GM19023 (cell line): ENCODE results near the gene IL31RA.

ENCODE experiments used
- ATAC-seq: cut with Tn5 transposase; IDR thresholded peaks from one replicate; pipeline ENCODE4 v1.9.1; 2021; ENCODE audit warnings: mild to moderate bottlenecking, moderate library complexity; ENCODE audit not compliant: unreplicated experiment

The IL31RA gene

GRCh38 chr5:55858104-55858503 is 6.9 kb downstream of the IL31RA start:
- no peak for ATAC-seq

DNA sequence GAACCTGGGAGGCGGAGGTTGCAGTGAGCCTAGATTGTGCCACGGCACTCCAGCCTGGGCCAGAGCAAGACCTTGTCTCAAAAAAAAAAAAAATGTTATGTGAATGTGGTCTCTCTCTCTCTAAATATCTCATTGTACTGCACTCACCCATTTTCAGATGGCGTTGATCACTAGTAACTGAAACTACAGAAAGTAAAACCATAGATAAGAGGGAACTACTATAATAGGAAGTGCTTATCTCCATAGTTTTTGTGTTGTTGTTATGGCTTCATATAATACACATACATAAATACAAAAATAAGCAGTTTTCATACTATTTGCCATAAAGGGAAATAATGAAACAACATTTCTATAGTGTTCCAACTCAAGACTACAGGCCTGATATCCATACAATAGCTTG is 9.1 kb downstream of the IL31RA start:
- no peak for ATAC-seq

DNA sequence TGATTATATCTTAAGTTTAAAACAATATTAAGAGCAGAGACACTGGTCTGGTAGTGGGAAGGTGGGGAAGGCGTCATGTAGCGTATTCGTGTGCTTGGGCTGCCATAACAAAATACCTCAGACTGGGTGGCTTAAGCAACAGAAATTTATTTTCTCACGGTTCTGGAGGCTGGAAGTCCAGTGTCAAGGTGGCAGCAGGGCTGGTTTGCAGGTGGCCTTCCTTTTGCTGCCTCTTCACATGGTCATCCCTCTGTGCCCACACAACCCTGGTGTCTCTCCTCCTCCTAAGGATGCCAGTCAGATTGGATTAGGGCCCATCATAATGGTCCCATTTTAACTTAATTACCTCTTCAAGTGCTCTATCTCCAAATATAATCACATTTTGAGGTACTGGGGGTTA is 9.6 kb downstream of the IL31RA start:
- ATAC-seq = no peak

- no peak for ATAC-seq
These were observed 13.7 kb downstream of the IL31RA start for GRCh38 chr5:55864606-55865541.

DNA sequence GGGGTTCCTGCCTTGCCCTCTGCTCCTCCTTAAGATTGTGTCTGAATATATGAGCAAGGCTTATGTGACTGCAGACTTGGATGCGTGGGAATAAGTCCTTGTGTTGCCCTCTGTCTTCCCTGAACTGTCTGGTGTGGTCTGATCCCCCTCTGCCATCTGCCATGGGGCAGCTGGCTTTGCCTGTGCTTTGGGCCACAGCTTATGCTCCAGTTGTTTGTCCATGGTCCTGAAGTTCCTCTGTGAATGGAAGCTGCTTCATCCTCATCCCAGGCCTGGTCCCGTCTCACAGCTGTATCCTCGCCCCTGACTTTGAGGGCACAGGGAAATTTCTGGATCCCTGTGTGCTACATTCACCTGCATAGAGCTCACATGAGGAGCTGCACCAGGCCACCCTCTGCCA is 14.7 kb downstream of the IL31RA start:
- ATAC-seq = no peak

GRCh38 chr5:55866485-55866884 is 15.3 kb downstream of the IL31RA start:
- ATAC-seq = no peak

- no peak for ATAC-seq
These were observed 15.8 kb downstream of the IL31RA start for GRCh38 chr5:55866934-55867333.

DNA sequence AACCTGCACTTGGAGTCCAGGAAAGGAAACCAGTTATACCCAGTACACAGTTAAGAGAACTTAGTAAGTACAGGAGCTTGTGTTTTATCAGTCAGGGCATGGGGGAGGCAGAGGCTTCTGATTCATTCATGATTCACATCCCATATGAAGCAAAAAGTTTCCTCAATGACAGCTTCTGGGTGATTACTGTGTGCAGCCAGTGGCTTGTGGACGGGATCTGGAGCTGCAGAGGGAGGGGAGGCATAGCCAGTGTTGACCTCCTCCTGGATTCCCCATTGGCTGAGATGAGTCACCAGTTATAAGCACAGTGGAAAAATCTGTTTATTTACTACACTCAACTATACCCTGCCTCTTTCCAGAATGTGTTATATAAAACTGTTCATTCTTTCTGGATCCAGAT is 17.7 kb downstream of the IL31RA start:
- ATAC-seq = no peak

- ATAC-seq = no peak
These were observed 18.7 kb downstream of the IL31RA start for GRCh38 chr5:55869847-55870246.

DNA sequence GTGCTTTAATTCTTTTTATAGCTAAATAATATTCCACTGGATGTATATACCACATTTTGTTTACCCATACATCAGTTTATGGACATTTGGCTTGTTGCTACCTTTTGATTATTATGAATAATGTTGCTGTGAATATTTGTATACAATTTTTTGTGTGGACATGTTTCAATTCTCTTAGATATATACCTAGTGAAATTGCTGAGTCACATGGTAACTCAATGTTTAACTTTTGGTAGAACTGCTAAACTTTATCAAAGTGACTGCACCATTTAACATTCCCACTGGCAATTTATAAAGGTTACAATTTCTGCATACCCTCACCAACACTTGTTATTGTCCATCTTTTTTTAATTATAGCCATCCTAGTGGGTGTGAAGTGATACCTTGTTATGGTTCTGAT is 22.1 kb downstream of the IL31RA start:
- ATAC-seq = no peak

- no peak for ATAC-seq
These were observed 26.5 kb downstream of the IL31RA start for GRCh38 chr5:55877655-55878054.

GRCh38 chr5:55880453-55880852 is 29.3 kb downstream of the IL31RA start:
- no peak for ATAC-seq

GRCh38 chr5:55885359-55885758 is 34.2 kb downstream of the IL31RA start:
- no peak for ATAC-seq

DNA sequence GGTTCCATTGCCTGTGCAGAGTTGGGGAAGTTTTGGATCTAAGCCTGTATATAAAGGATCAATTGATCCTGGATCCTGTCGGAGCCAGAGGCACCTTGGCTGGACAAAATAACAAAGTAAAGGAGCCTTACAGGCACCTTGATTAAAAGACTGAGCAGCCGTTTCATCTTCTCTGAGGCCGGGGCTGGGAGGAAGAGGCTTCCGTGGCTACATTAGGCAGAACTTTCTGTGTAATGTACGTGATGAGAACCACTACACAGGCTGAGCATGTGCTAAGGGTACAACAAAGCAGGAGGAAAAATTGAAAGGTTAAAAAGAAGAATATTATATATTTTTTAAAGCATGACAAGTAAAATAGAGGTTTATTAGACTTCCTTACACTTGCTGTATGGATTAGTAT is 37.0 kb downstream of the IL31RA start:
- ATAC-seq = no peak

GRCh38 chr5:55892479-55892878 is 41.3 kb downstream of the IL31RA start:
- no peak for ATAC-seq

DNA sequence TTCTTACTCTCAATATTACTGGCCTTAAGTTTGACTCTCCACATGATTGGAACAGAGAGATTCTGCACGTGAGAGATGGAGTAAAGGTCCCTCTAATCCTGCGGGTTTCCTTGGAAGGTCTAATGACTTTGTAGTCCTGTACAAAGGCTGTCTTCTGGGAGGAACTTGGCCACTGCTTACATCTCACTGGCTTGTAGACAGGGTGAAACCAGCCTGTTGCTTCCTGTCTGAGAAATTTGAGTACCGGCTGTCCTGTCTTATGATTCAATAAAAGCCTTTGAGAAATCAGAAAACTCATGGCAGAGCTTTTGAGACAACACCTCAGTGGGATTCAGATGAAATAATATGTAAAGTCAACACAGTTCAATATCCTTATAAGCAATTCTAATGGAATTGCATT is 43.0 kb downstream of the IL31RA start:
- ATAC-seq = no peak

GRCh38 chr5:55895346-55895745 is 44.2 kb downstream of the IL31RA start:
- ATAC-seq = no peak

GRCh38 chr5:55896238-55896637 is 45.1 kb downstream of the IL31RA start:
- ATAC-seq = no peak

DNA sequence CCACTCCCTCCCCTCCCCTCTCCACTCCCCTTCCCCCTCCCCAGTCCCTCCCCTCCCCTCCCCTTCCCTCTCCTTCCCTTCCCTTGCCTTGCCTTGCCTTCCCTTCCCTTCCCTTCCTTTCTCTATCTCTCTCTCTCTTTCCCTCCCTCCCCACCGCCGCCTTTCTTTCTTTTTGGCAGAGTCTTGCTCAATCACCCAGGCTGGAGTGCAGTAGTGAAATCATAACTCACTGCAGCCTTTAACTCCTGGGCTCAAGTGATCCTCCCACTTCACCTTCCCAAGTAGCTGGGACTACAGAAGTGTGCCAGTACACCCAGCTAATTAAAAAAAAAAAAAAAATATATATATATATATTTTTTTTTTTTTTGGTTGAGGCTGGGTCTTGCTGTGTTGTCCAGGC is 45.5 kb downstream of the IL31RA start:
- ATAC-seq = no peak

GRCh38 chr5:55897206-55897894 is 46.2 kb downstream of the IL31RA start:
- no peak for ATAC-seq

DNA sequence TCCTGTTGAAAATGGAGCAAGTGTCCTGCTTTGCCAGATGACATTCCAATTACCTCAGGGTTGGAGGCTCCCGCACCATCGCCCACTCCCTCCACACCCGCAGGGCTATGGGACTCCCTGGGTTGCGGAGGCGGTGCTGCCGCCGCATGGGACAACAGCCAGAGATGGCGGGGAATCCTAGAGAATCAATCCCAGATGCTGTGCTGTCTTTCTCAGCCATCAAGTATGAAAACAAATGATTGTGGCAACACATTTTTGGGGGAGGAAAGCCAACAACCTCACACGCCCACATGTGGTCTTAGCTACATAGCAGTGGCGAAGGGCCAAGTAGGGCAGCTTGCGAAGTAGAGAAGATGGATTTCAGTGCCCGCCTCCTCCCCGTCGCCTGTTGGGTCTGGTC is 46.7 kb downstream of the IL31RA start:
- ATAC-seq = no peak

DNA sequence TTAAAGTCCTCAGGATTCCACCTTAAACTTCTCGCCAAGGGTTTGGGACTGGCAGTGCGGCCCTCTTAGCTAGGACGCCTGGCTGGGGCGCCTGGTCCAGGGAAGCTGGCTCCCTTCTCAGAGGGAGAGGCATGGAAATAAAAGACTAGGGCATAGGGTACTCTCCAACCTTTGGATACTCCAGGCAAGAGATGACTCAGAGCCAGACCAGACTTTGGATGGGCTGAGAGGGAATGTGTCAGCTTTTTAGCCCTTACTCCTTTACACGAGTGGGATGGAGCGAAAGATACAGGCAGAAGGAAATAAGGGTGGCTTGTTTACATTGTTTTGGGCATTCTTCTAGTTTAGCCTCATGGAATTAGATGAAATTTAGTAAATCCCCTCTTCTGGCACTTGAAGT is 48.2 kb downstream of the IL31RA start:
- no peak for ATAC-seq
